OCI-LY3 (cell line): ENCODE results near the gene SESN1.

Source experiments
- CTCF ChIP-seq: fragments of 200-600, 300-600 bp; sonication (generic); IDR thresholded peaks from 2 replicates; pipeline ENCODE4 v1.5.1; 2014; ENCODE audit warnings: antibody characterized with exemption, low read length, low read depth
- EZH2phosphoT487 ChIP-seq: fragments of 200-600 bp; shearing (Covaris generic); IDR thresholded peaks from 2 replicates; pipeline ENCODE4 v1.6.1; 2018; ENCODE audit warnings: antibody characterized with exemption, mixed run types, low read depth

DNA sequence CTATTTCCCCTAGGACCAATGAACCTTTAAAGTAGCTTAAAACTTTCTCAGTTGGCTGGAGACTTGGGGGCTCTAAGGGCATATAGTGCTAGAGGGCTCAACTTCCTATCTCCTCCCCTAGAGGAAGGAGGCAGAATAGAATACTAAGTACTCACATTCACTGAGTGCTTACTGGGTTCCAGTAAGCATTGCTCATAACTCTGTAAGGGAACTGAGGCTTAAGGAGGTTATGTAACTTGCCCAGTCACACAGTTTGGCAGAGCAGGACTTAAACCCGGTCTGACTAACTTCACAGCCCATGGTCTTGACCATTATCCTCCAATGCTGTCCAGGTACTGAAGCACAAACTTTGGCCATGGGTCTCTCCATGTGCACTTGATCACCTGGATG is 12.5 kb downstream of the SESN1 start:
- TF ChIP-seq CTCF (no peak), EZH2phosphoT487 (no peak)
